ENCODE results near the gene ASXL2.

DNA sequence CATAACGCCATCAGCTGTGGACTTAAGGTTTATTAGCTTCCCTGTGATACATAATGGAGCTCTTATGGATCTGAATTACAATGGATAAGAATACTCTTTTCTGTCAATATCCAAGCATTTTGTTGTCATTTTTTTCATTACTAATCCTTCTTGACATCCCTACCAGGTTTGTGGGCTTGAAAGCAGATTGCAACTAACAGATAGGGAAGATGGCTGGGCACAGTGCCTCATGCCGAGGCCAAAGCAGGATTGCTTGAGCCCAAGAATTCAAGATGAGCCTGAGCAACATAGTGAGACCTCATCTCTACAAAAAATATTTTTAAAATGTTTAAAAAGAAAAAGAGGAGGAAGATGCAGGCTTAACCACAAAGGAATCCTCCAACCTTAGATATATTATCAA lies 42.4 kb downstream of the ASXL2 start:
- TF ChIP-seq SP1 (IDR thresholded peaks at IDR 0.05) (no peak), BHLHE40 (IDR thresholded peaks at IDR 0.05; ENCODE audit: borderline replicate concordance) (no peak), FOXK2 (IDR thresholded peaks at IDR 0.05) (no peak), FOXM1 (IDR thresholded peaks at IDR 0.05; ENCODE audit: borderline replicate concordance) (no peak), PKNOX1 (IDR thresholded peaks at IDR 0.05) (no peak), ZNF384 (IDR thresholded peaks at IDR 0.05) (no peak), HDGF (IDR thresholded peaks at IDR 0.05; ENCODE audit: borderline replicate concordance) (no peak), ELF4 (IDR thresholded peaks at IDR 0.05) (no peak), LEF1 (IDR thresholded peaks at IDR 0.05; ENCODE audit: borderline replicate concordance) (no peak), TARDBP (IDR thresholded peaks at IDR 0.05) (no peak)
